Measurements from ENCODE around the gene DDX47. TPM values are rescaled to one million over a fixed set of nuclear protein-coding genes. Genes with fewer than 3 reads are reported as not detected.
"Not testable (repeated sequence)": the region's sequence is repeated elsewhere in the genome, so short reads cannot be mapped to it uniquely, and the experiment has no call there.

Gene DDX47
- total RNA-seq, 1 donor from 2014 or later = 48.6 TPM

- no peak for DNase-seq (ENCODE audit: low spot score)
- ATAC-seq = no peak
- intact Hi-C loops (cut with DNase I) = no loop called here
Measured at GRCh38 chr12:12859690-12860089, 46.5 kb downstream of the DDX47 start.

- intact Hi-C loops (cut with DNase I) = no loop called here
- ATAC-seq (no peak), DNase-seq (ENCODE audit: low spot score) (no peak)
Measured at GRCh38 chr12:12864243-12864642, 51.1 kb downstream of the DDX47 start.

- DNase-seq (ENCODE audit: low spot score) (no peak), ATAC-seq (no peak)
- intact Hi-C loops (cut with DNase I) = no loop called here
Measured at GRCh38 chr12:12868477-12869235, 55.5 kb downstream of the DDX47 start.

GRCh38 chr12:12870465-12870864 lies 57.3 kb downstream of the DDX47 start:
- ATAC-seq = no peak
- DNase-seq (ENCODE audit: low spot score) = no peak
- intact Hi-C loops (cut with DNase I) = no loop called here

GRCh38 chr12:12871587-12872138 lies 58.5 kb downstream of the DDX47 start:
- intact Hi-C loops (cut with DNase I) = no loop called here
- ATAC-seq (no peak), DNase-seq (ENCODE audit: low spot score) (no peak)

GRCh38 chr12:12872139-12872933 lies 59.2 kb downstream of the DDX47 start:
- intact Hi-C loops (cut with DNase I) = no loop called here
- DNase-seq (ENCODE audit: low spot score) = no peak
- ATAC-seq = no peak

- DNase-seq (ENCODE audit: low spot score) = no peak
- no peak for ATAC-seq
- intact Hi-C loops (cut with DNase I) = no loop called here
Measured at GRCh38 chr12:12872934-12873275, 59.8 kb downstream of the DDX47 start.

GRCh38 chr12:12874029-12874428 lies 60.9 kb downstream of the DDX47 start:
- no peak for ATAC-seq
- no peak for DNase-seq (ENCODE audit: low spot score)
- intact Hi-C loops (cut with DNase I) = no loop called here

GRCh38 chr12:12875301-12875700 lies 62.2 kb downstream of the DDX47 start:
- ATAC-seq; DNase-seq (ENCODE audit: low spot score); intact Hi-C loops (cut with DNase I): not testable (repeated sequence)

- DNase-seq (ENCODE audit: low spot score) (no peak), ATAC-seq (no peak)
- intact Hi-C loops (cut with DNase I) = no loop called here
Measured at GRCh38 chr12:12877153-12877768, 64.1 kb downstream of the DDX47 start.

GRCh38 chr12:12877781-12878455 lies 64.8 kb downstream of the DDX47 start:
- DNase-seq (ENCODE audit: low spot score) = no peak
- intact Hi-C loops (cut with DNase I) = no loop called here
- ATAC-seq = peak; percentile 13

Small RNA genes within 50 kb of the gene (microRNA-seq; reads per million reads assigned to microRNA genes)
- not detected for gene MIR613

Other genes with a start within 250 kb of the DDX47 start
- gene CREBL2, start 201.5 kb upstream of the DDX47 start, total RNA-seq = 67.9 TPM
- 0.62 TPM for gene GPR19, start 117.2 kb upstream of the DDX47 start, total RNA-seq
- gene CDKN1B, start 96.0 kb upstream of the DDX47 start, total RNA-seq = 110 TPM
- gene APOLD1, start 27.7 kb upstream of the DDX47 start, total RNA-seq = 41.1 TPM
- gene GPRC5A, start 78.2 kb downstream of the DDX47 start, total RNA-seq = 9.3 TPM
- gene GPRC5D, start 138.8 kb downstream of the DDX47 start, total RNA-seq = not detected
- 67.8 TPM for gene HEBP1, start 186.9 kb downstream of the DDX47 start, total RNA-seq
- gene FAM234B, start 231.0 kb downstream of the DDX47 start, total RNA-seq = 7.8 TPM